ENCODE measurements around the gene ZNF516.

Gene ZNF516

GRCh38 chr18:76397631-76398030 is 97.4 kb downstream of the ZNF516 start:
- in situ Hi-C loops (cut with HindIII; ENCODE audit: low pct_ligation_motif_present, low sequenced_read_pairs), result no loop called here
- Histone ChIP-seq H3K4me3 (ENCODE audit: low read depth, low read length) (no peak overlapping the region), H3K27me3 (replicated peaks) (no peaks in the 10 kb centered on the region), H3K36me3 (replicated peaks) (no peaks in the 10 kb centered on the region), H3K27ac (no peak overlapping the region)
- no peak for TF ChIP-seq CTCF (IDR thresholded peaks at IDR 0.05; ENCODE audit: low read depth, low read length, missing control alignments)
- no peak for DNase-seq

GRCh38 chr18:76396792-76397191 is 98.2 kb downstream of the ZNF516 start:
- no peak for TF ChIP-seq CTCF (IDR thresholded peaks at IDR 0.05; ENCODE audit: low read depth, low read length, missing control alignments)
- H3K4me3 ChIP-seq (ENCODE audit: low read depth, low read length), result no peak overlapping the region
- H3K36me3 ChIP-seq (replicated peaks), result no peaks in the 10 kb centered on the region
- no peaks in the 10 kb centered on the region for H3K27me3 ChIP-seq (replicated peaks)
- no peak for DNase-seq
- no peak overlapping the region for H3K27ac ChIP-seq
- in situ Hi-C loops (cut with HindIII; ENCODE audit: low pct_ligation_motif_present, low sequenced_read_pairs), result no loop called here

- Histone ChIP-seq H3K27me3 (replicated peaks) (no peaks in the 10 kb centered on the region), H3K4me3 (ENCODE audit: low read depth, low read length) (no peak overlapping the region), H3K36me3 (replicated peaks) (no peaks in the 10 kb centered on the region), H3K27ac (no peak overlapping the region)
- in situ Hi-C loops (cut with HindIII; ENCODE audit: low pct_ligation_motif_present, low sequenced_read_pairs), result no loop called here
- DNase-seq, result no peak
- no peak for TF ChIP-seq CTCF (IDR thresholded peaks at IDR 0.05; ENCODE audit: low read depth, low read length, missing control alignments)
Measured at GRCh38 chr18:76395609-76396008, 99.4 kb downstream of the ZNF516 start.

GRCh38 chr18:76394780-76395476 is 100.1 kb downstream of the ZNF516 start:
- no peak overlapping the region for H3K4me3 ChIP-seq (ENCODE audit: low read depth, low read length)
- H3K27me3 ChIP-seq (replicated peaks), result no peaks in the 10 kb centered on the region
- DNase-seq, result no peak
- H3K27ac ChIP-seq, result no peak overlapping the region
- in situ Hi-C loops (cut with HindIII; ENCODE audit: low pct_ligation_motif_present, low sequenced_read_pairs), result no loop called here
- no peaks in the 10 kb centered on the region for H3K36me3 ChIP-seq (replicated peaks)
- no peak for TF ChIP-seq CTCF (IDR thresholded peaks at IDR 0.05; ENCODE audit: low read depth, low read length, missing control alignments)

GRCh38 chr18:76392349-76392748 is 102.7 kb downstream of the ZNF516 start:
- no peak overlapping the region for H3K27ac ChIP-seq
- in situ Hi-C loops (cut with HindIII; ENCODE audit: low pct_ligation_motif_present, low sequenced_read_pairs), result no loop called here

More at GRCh38 chr18:76392349-76392748, 102.7 kb downstream of the ZNF516 start:
- no peak for TF ChIP-seq CTCF (IDR thresholded peaks at IDR 0.05; ENCODE audit: low read depth, low read length, missing control alignments)
- no peaks in the 10 kb centered on the region for H3K27me3 ChIP-seq (replicated peaks)
- H3K36me3 ChIP-seq (replicated peaks), result no peaks in the 10 kb centered on the region
- DNase-seq, result no peak
- H3K4me3 ChIP-seq (ENCODE audit: low read depth, low read length), result no peak overlapping the region
